C4-2B (cell line): Measurements from ENCODE around the gene P4HTM.

Experiments
- CTCF ChIP-seq: fragments of 450-650 bp; conservative IDR thresholded peaks from 2 replicates; pipeline ENCODE4 v1.5.1; 2017; ENCODE audit warnings: mild to moderate bottlenecking
- ZFX ChIP-seq: fragments of 450-650 bp; IDR thresholded peaks from 2 replicates; pipeline ENCODE4 v1.6.1; 2017

- TF ChIP-seq CTCF: no peak
- no peak for TF ChIP-seq ZFX
Measured at GRCh38 chr3:48945891-48946549, 44.0 kb upstream of the P4HTM start.
